ENCODE data around the gene NRSN2.

DNA sequence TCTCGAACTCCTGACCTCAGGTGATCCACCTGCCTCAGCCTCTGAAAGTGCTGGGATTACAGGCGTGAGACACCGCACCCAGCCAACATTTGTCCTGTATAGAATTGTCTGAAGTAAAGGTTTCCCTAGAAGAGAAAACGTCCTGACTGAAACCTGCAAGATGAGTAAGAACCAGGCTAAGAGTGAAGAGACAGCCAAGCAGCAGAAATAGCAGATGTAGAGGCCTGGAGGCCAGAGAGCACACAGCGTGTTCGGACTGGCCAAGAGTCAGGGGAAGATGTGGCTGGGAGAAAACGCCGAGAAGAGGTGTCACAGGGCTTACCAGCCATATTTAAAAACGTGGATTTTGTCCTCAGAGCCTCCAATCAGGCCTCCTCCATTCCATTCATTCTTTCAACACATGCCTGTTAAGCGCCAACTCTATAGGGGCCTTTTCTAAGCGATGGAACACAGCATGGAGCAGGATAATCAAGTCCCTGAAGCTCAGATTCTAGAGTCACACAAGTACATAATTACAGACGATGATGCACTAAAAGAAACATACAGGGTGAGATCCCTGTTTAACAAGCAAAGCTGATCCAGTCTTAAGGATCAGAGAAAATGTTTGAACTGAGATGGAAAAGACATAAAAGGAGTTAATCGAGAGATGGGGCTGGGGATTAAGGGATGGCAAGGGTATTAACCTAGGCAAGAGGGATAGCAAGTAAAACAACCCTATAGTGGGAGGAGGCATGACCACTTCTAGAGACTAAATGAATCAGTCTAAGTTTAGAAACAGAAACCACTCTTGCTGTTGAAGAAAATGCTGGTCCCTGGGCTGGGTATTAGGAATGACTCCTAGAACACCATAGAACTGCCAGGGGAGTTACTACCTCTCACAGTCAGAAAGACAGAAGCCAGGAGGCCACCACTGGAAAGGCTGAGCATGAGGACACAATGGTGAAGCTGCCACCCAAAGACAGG lies 44.7 kb upstream of the NRSN2 start:
- TF ChIP-seq, protein P1, sequence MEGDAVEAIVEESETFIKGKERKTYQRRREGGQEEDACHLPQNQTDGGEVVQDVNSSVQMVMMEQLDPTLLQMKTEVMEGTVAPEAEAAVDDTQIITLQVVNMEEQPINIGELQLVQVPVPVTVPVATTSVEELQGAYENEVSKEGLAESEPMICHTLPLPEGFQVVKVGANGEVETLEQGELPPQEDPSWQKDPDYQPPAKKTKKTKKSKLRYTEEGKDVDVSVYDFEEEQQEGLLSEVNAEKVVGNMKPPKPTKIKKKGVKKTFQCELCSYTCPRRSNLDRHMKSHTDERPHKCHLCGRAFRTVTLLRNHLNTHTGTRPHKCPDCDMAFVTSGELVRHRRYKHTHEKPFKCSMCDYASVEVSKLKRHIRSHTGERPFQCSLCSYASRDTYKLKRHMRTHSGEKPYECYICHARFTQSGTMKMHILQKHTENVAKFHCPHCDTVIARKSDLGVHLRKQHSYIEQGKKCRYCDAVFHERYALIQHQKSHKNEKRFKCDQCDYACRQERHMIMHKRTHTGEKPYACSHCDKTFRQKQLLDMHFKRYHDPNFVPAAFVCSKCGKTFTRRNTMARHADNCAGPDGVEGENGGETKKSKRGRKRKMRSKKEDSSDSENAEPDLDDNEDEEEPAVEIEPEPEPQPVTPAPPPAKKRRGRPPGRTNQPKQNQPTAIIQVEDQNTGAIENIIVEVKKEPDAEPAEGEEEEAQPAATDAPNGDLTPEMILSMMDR (IDR thresholded peaks at IDR 0.05; ENCODE audit: extremely low read depth in 1 of 2, insufficient read depth in 1 of 2, low read depth in 1 of 2, low read length in 2 of 2), result no peak
- no peak for TF ChIP-seq EZH2 (IDR thresholded peaks at IDR 0.05; ENCODE audit: borderline replicate concordance, low read depth, low read length, severe bottlenecking)
